Nephron progenitor cell (in vitro differentiated cells): Measurements from ENCODE around the gene EPC2.

ENCODE experiments used
- DNase-seq: peaks from one replicate; pipeline ENCODE4 v3.0.0; 2021
- H3K27ac Mint-ChIP-seq: 2 replicates; pipeline ENCODE4 v1.8.0; 2021; ENCODE audit warnings: mild to moderate bottlenecking, moderate library complexity, mixed read lengths
- H3K27me3 Mint-ChIP-seq: 2 replicates; pipeline ENCODE4 v1.8.0; 2021; ENCODE audit warnings: mild to moderate bottlenecking, low read depth, mixed read lengths; ENCODE audit not compliant: poor library complexity
- H3K36me3 Mint-ChIP-seq: 2 replicates; pipeline ENCODE4 v1.8.0; 2021; ENCODE audit warnings: low read depth, mixed read lengths
- H3K4me1 Mint-ChIP-seq: 2 replicates; pipeline ENCODE4 v1.8.0; 2021; ENCODE audit warnings: mixed read lengths
- H3K4me3 Mint-ChIP-seq: 2 replicates; pipeline ENCODE4 v1.8.0; 2021; ENCODE audit warnings: mild to moderate bottlenecking, moderate library complexity, mixed read lengths
- H3K9me3 Mint-ChIP-seq: 2 replicates; pipeline ENCODE4 v1.8.0; 2021; ENCODE audit warnings: mild to moderate bottlenecking, moderate library complexity, mixed read lengths
- CTCF ChIP-seq: fragments of 200-600 bp; sonication (generic); IDR thresholded peaks from 2 replicates; pipeline ENCODE4 v1.5.0; 2021; ENCODE audit warnings: antibody characterized with exemption

Gene EPC2

GRCh38 chr2:148643998-148644882 is at the start of gene EPC2:
TSS of gene EPC2 (plus strand) at chr2:148644751. CDS start at chr2:148645018, 267 bp downstream.
- Mint-ChIP-seq H3K27ac (peak within 1 kb of the TSS; percentile 100), H3K4me1 (peaks cover 24% of the 10 kb centered on the region), H3K4me3 (peak within 1 kb of the TSS; percentile 95), H3K36me3 (peaks cover 18% of the 10 kb centered on the region), H3K27me3 (peaks cover 26% of the 10 kb centered on the region), H3K9me3 (no peaks in the 10 kb centered on the region)
- DNase-seq: peak; percentile 91
- no peak for TF ChIP-seq CTCF

- peaks cover 8% of the 10 kb centered on the region for H3K4me1 Mint-ChIP-seq
- no peaks in the 10 kb centered on the region for H3K36me3 Mint-ChIP-seq
- TF ChIP-seq CTCF: no peak
- peaks cover 10% of the 10 kb centered on the region for H3K9me3 Mint-ChIP-seq
- H3K27me3 Mint-ChIP-seq: no peaks in the 10 kb centered on the region
- no peak overlapping the region for H3K4me3 Mint-ChIP-seq
- DNase-seq: no peak
- H3K27ac Mint-ChIP-seq: no peak overlapping the region
These were observed 48.5 kb upstream of the EPC2 start for GRCh38 chr2:148596018-148596417.

DNA sequence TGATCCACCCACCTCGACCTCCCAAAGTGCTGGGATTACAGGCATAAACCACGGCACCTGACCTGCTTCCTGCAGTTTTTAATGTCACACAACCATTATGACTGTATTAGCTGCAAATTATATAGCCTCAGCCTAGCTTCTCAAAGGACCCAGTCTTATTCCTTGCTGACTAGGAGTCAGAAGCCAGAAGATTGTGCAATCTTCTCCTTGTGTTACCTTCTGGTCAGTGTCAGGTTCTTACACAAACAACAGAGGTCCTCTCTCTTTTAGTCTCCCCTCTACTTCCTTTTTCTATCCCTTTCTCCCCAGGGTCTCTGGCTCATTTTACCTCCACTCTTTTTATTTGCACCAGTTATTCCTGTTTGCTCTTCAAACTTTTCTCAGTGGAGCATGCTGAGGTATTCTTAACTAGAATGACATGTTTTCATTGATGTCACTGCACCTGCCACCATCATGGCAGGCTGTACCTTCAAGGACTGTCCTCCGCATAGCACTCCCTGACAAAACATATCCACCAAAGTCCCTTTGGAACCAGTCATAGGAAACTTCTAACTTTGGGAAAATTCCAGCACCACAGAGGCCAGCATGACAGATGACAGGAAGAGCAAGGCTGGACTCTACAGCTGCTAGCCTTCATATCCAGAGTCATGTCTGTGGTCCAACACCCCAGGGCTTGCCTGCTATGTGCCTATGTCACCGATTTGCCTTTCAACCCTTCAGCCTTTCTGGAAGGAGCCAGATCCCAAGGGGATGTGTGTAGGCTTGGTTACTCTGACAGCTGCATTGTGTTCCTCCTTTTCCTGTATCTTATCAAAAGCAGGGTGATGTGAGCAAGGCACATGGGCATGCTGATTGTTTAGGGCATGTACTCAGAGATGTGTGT is 45.2 kb upstream of the EPC2 start:
- H3K27me3 Mint-ChIP-seq: peaks cover 3% of the 10 kb centered on the region
- H3K27ac Mint-ChIP-seq: no peak overlapping the region
- TF ChIP-seq CTCF: no peak
- H3K4me1 Mint-ChIP-seq: peaks cover 8% of the 10 kb centered on the region
- H3K9me3 Mint-ChIP-seq: peaks cover 33% of the 10 kb centered on the region
- H3K4me3 Mint-ChIP-seq: no peak overlapping the region
- no peak for DNase-seq
- no peaks in the 10 kb centered on the region for H3K36me3 Mint-ChIP-seq

GRCh38 chr2:148602885-148603561 is 41.5 kb upstream of the EPC2 start:
- no peak for DNase-seq
- peaks cover 11% of the 10 kb centered on the region for H3K27me3 Mint-ChIP-seq
- peaks cover 33% of the 10 kb centered on the region for H3K9me3 Mint-ChIP-seq
- no peak overlapping the region for H3K4me3 Mint-ChIP-seq
- H3K4me1 Mint-ChIP-seq: peaks cover 8% of the 10 kb centered on the region
- H3K27ac Mint-ChIP-seq: no peak overlapping the region
- no peak for TF ChIP-seq CTCF
- H3K36me3 Mint-ChIP-seq: no peaks in the 10 kb centered on the region

DNA sequence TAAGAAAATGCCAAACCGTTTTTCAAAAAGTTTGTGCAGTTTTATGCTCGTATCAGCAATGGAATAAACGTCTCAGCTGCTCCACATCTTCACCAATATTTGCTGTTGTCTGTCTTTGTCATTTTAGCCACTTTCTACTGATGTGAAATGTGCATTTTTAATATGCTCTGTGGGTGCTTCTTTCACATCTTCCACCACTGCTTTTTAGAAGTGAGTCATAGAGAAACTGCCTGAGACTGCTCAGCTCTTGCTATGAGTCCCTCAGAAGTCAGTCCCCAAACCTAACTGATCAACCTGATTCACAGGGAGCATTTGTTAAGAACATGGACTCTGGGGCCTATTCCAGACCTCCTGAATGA is 41.0 kb upstream of the EPC2 start:
- Mint-ChIP-seq H3K4me3 (no peak overlapping the region), H3K27ac (no peak overlapping the region), H3K9me3 (peaks cover 33% of the 10 kb centered on the region), H3K4me1 (peaks cover 8% of the 10 kb centered on the region), H3K27me3 (peaks cover 11% of the 10 kb centered on the region), H3K36me3 (no peaks in the 10 kb centered on the region)
- TF ChIP-seq CTCF: no peak
- DNase-seq: no peak
